ENCODE results near the gene POU2F2.

POU2F2 gene

DNA sequence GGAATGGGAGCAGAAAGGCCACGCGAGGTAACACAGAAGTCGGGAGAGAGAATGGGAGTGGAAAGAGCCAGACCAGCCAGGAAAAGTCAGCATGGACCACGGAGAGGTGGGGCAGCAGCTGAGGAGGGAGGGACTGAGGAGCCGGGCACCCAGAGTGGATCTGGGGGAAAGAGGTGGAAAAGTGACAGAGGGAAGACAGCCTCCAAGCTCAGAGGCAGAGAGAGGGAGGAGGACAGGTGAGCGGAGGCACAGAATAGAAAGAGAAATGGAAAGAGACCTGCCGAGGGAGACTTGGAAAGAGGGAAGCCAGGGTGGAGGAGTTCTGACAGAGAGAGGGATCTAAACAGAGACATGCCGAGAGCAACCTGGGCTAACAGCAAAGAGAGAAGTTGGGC is 63.9 kb downstream of the POU2F2 start:
- no peak overlapping the region for H3K4me3 ChIP-seq (ENCODE audit: low read length)
- DNase-seq (ENCODE audit: low read depth), result no peak
- TF ChIP-seq, protein P1, sequence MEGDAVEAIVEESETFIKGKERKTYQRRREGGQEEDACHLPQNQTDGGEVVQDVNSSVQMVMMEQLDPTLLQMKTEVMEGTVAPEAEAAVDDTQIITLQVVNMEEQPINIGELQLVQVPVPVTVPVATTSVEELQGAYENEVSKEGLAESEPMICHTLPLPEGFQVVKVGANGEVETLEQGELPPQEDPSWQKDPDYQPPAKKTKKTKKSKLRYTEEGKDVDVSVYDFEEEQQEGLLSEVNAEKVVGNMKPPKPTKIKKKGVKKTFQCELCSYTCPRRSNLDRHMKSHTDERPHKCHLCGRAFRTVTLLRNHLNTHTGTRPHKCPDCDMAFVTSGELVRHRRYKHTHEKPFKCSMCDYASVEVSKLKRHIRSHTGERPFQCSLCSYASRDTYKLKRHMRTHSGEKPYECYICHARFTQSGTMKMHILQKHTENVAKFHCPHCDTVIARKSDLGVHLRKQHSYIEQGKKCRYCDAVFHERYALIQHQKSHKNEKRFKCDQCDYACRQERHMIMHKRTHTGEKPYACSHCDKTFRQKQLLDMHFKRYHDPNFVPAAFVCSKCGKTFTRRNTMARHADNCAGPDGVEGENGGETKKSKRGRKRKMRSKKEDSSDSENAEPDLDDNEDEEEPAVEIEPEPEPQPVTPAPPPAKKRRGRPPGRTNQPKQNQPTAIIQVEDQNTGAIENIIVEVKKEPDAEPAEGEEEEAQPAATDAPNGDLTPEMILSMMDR (IDR thresholded peaks at IDR 0.05; ENCODE audit: insufficient read depth, low read depth, low read length, missing control alignments), result no peak

DNA sequence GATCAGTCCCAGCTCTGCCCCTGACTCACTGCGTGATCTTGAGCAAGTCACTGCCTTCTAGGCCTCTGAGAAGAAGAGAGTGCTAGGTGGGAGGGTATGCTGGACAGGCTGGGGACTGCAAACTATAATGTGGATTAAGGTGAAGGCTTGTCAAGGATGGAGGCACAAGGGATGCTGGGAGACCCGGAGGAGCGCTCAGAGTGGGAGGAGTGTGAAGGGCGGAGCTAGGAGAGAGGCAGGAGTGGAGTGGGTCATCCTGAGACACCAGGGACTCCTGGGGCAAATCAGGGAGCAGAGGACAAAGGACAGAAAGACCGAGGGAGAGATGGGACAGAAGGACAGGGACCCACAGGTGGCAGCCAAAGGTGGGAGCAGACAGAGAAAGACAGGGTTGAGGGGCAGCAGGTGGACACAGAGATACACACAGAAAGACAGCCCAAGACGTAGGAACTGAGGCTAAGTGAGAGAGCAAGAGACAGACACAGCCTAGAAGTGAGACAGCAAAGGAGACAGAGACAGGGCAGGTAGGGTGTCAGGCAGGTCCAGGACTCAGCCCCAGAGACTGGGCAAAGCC is 64.8 kb downstream of the POU2F2 start:
- no peak overlapping the region for H3K4me3 ChIP-seq (ENCODE audit: low read length)
- TF ChIP-seq, protein P1 (IDR thresholded peaks at IDR 0.05; ENCODE audit: insufficient read depth, low read depth, low read length, missing control alignments), result no peak
- DNase-seq (ENCODE audit: low read depth), result no peak

GRCh38 chr19:42066075-42066754 is 66.0 kb downstream of the POU2F2 start:
- TF ChIP-seq, protein P1 (IDR thresholded peaks at IDR 0.05; ENCODE audit: insufficient read depth, low read depth, low read length, missing control alignments), result no peak
- no peak overlapping the region for H3K4me3 ChIP-seq (ENCODE audit: low read length)
- DNase-seq (ENCODE audit: low read depth), result peak; percentile 61

GRCh38 chr19:42065511-42065910 is 66.7 kb downstream of the POU2F2 start:
- no peak for DNase-seq (ENCODE audit: low read depth)
- H3K4me3 ChIP-seq (ENCODE audit: low read length), result no peak overlapping the region
- TF ChIP-seq, protein P1 (IDR thresholded peaks at IDR 0.05; ENCODE audit: insufficient read depth, low read depth, low read length, missing control alignments), result no peak

DNA sequence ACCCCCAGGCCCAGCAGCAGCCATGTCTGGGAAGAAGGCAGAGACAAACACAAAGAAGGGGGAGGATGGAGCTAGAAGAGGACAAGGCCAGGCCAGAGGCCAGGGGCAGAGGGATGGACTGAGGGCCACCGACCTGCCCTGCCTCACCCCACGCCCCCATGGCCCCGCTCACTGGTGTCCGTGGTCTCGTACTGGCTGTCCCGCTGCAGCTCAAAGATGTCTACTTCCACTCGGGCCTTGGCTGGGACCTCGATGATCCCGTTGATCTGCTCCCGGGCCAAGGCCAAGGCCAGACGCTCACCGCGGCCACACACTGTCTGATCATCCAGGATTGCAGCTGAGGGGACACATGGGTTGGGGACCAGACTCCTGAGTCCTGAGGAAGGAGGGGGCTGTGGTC is 67.2 kb downstream of the POU2F2 start:
- TF ChIP-seq, protein P1 (IDR thresholded peaks at IDR 0.05; ENCODE audit: insufficient read depth, low read depth, low read length, missing control alignments), result no peak

DNA sequence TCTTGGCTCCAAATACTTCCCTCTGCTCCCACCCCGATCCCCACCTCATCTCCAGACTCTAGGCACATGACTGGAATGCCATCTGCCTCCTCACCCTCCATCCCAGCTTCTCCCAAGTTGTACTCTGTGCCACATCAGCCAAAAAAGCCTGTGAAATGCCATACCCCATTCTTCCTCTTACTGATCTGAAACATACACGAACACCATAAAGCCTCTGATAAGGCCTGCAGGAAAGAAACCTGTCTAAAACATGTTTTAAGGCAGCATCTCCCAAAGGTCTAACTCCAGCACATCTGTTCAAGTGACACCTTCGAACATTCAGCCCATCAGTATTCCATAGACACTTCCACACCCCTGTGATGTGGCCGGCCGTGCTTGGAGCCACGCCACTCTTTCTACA is 67.8 kb downstream of the POU2F2 start:
- no peak for DNase-seq (ENCODE audit: low read depth)
- H3K4me3 ChIP-seq (ENCODE audit: low read length), result no peak overlapping the region
- TF ChIP-seq, protein P1 (IDR thresholded peaks at IDR 0.05; ENCODE audit: insufficient read depth, low read depth, low read length, missing control alignments), result no peak

More for the DNA sequence above, 67.2 kb downstream of the POU2F2 start:
- no peak overlapping the region for H3K4me3 ChIP-seq (ENCODE audit: low read length)
- no peak for DNase-seq (ENCODE audit: low read depth)

DNA sequence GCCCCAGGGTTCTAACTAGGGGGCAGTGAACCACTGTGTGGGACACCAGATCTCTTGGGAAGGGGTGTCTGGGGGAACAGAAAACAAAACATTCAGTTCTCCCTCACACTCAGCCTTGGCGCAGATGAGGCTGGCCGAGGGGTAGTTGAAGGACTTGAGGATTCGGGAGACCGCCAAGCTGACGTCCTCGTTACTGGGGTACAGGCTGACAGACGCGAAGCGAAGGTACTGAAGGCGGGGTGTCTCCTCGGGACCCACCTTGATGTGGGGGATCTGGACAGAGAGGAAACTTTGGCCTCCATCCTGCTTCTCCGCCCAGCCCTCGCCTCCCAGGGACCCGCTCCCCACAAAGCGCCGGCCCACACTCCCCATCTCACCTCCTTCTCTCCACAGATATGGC is 69.9 kb downstream of the POU2F2 start:
- no peak overlapping the region for H3K4me3 ChIP-seq (ENCODE audit: low read length)
- TF ChIP-seq, protein P1 (IDR thresholded peaks at IDR 0.05; ENCODE audit: insufficient read depth, low read depth, low read length, missing control alignments), result no peak
- DNase-seq (ENCODE audit: low read depth), result no peak
